Stomach (tissue), 4 donors: ENCODE results near the gene JAGN1.

Experiments used
- CTCF ChIP-seq, 7 experiments: fragments of 450-650 bp in 4 of 7; fragments of 200-600 bp in 3 of 7; sonication (generic) in 3 of 7; IDR thresholded peaks; one replicate each; pipeline ENCODE4 v1.5.1; 2016 to 2019; ENCODE audit warnings: antibody characterized with exemption in 7 of 7, control low read depth in 2 of 7, mild to moderate bottlenecking in 1 of 7
- POLR2A ChIP-seq, 4 donors: fragments of 450-650 bp; IDR thresholded peaks; one replicate each; pipeline ENCODE4 v1.6.1; 2016; ENCODE audit warnings: antibody characterized with exemption in 4 of 4, control low read depth in 2 of 4, mild to moderate bottlenecking in 1 of 4, moderate library complexity in 1 of 4
- POLR2AphosphoS5 ChIP-seq, 3 donors: sonication (generic); formaldehyde crosslinking; IDR thresholded peaks; one replicate each; pipeline ENCODE4 v1.6.1; 2016; ENCODE audit warnings: antibody characterized with exemption in 3 of 3

DNA sequence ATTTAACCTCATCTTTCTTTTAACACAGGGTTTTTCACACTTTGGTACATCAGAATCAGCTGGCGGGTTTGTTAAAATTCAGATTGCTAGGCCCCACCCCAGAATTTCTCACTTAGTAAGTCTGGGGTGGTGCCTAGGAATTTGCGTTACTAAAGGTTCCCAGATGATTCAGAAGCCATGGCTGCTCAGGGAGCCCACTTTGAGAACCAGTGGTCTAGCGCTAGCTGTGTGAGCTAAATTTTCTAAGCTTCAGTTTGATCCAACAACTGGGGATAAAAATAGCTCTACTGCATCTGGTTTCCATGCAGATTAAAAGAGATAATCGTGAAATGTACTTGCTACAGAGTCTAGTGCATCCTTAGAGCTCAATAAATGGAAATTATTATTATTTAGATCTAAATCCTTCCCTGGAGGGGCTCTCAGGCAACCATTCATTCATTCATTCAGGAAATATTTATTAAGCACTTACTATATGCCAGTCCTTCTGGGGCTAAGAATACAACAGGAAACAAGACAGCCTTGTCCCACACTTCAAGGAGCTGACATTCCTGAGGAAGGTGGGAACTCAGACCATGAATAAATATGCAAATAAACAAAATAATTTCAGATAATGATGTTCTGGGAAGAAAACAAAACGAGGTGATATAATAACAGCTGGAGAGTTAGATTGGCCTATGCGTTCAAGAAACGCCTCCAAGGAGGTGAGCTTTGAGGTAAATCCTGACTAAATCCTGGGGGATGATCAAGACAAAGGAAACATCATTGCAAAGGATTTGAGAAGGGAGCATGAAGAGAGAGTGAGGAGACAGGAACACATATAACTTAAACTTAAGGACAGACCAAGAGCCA lies 6.5 kb upstream of the JAGN1 start:
- no peak for TF ChIP-seq CTCF (IDR thresholded peaks at IDR 0.05)
- TF ChIP-seq POLR2AphosphoS5 (IDR thresholded peaks at IDR 0.05): no peak
- no peak for TF ChIP-seq POLR2A (IDR thresholded peaks at IDR 0.05)
